Measurements from ENCODE around the gene DGKG. TPM values are rescaled to one million over a fixed set of nuclear protein-coding genes. Genes with fewer than 3 reads are reported as not detected.

The DGKG gene
- total RNA-seq, 4 donors from 2014 or later, result 0.79 to 4.0 (median 1.6) TPM

- Histone ChIP-seq H3K4me1 (peaks cover 23% of the 10 kb centered on the region), H3K4me3 (no peak overlapping the region), H3K9me3 (no peaks in the 10 kb centered on the region), H3K27me3 (no peaks in the 10 kb centered on the region), H3K36me3 (no peaks in the 10 kb centered on the region), H3K27ac (no peak overlapping the region)
- no peak for DNase-seq (ENCODE audit: low spot score in 2 of 2)
- no CpG with 5 or more reads among the region's 1 CpG for WGBS
- TF ChIP-seq POLR2AphosphoS5 (IDR thresholded peaks at IDR 0.05) (no peak), POLR2A (IDR thresholded peaks at IDR 0.05) (no peak), CTCF (IDR thresholded peaks at IDR 0.05) (no peak), EP300 (IDR thresholded peaks at IDR 0.05) (no peak)
These were observed 144.2 kb downstream of the DGKG start for GRCh38 chr3:186217820-186218164.

GRCh38 chr3:186216900-186217819, 144.9 kb downstream of the DGKG start:
- 92% methylated on average over 4 of the region's 4 CpGs for WGBS
- H3K4me1 ChIP-seq, result peaks cover 23% of the 10 kb centered on the region
- H3K27me3 ChIP-seq, result no peaks in the 10 kb centered on the region
- no peak for DNase-seq (ENCODE audit: low spot score in 2 of 2)
- no peaks in the 10 kb centered on the region for H3K36me3 ChIP-seq
- TF ChIP-seq POLR2AphosphoS5 (IDR thresholded peaks at IDR 0.05) (no peak), CTCF (IDR thresholded peaks at IDR 0.05) (no peak), POLR2A (IDR thresholded peaks at IDR 0.05) (no peak), EP300 (IDR thresholded peaks at IDR 0.05) (no peak)
- H3K4me3 ChIP-seq, result no peak overlapping the region
- H3K9me3 ChIP-seq, result no peaks in the 10 kb centered on the region
- no peak overlapping the region for H3K27ac ChIP-seq

GRCh38 chr3:186214670-186215069, 147.4 kb downstream of the DGKG start:
- H3K9me3 ChIP-seq, result no peaks in the 10 kb centered on the region
- H3K27ac ChIP-seq, result no peak overlapping the region
- DNase-seq (ENCODE audit: low spot score in 2 of 2), result no peak
- WGBS, result 76% methylated on average over 2 of the region's 2 CpGs
- peaks cover 24% of the 10 kb centered on the region for H3K4me1 ChIP-seq
- no peaks in the 10 kb centered on the region for H3K27me3 ChIP-seq
- TF ChIP-seq POLR2A (IDR thresholded peaks at IDR 0.05) (no peak), CTCF (IDR thresholded peaks at IDR 0.05) (no peak), POLR2AphosphoS5 (IDR thresholded peaks at IDR 0.05) (no peak), EP300 (IDR thresholded peaks at IDR 0.05) (no peak)
- H3K36me3 ChIP-seq, result no peaks in the 10 kb centered on the region
- H3K4me3 ChIP-seq, result no peak overlapping the region

- Histone ChIP-seq H3K9me3 (no peaks in the 10 kb centered on the region), H3K27me3 (no peaks in the 10 kb centered on the region), H3K36me3 (no peaks in the 10 kb centered on the region), H3K27ac (no peak overlapping the region), H3K4me3 (no peak overlapping the region), H3K4me1 (peaks cover 26% of the 10 kb centered on the region)
- no peak for TF ChIP-seq POLR2A (IDR thresholded peaks at IDR 0.05)
- WGBS, result 57% methylated on average over 4 of the region's 4 CpGs
- DNase-seq (ENCODE audit: low spot score in 2 of 2), result no peak
These were observed 148.1 kb downstream of the DGKG start for GRCh38 chr3:186213946-186214345.

GRCh38 chr3:186212611-186213010, 149.4 kb downstream of the DGKG start:
- Histone ChIP-seq H3K27ac (no peak overlapping the region), H3K4me3 (no peak overlapping the region), H3K27me3 (no peaks in the 10 kb centered on the region), H3K9me3 (no peaks in the 10 kb centered on the region), H3K36me3 (no peaks in the 10 kb centered on the region), H3K4me1 (peaks cover 26% of the 10 kb centered on the region)
- no peak for DNase-seq (ENCODE audit: low spot score in 2 of 2)
- TF ChIP-seq POLR2A (IDR thresholded peaks at IDR 0.05), result no peak
- no peak for TF ChIP-seq POLR2AphosphoS5 (IDR thresholded peaks at IDR 0.05)
- no peak for TF ChIP-seq EP300 (IDR thresholded peaks at IDR 0.05)
- no peak for TF ChIP-seq CTCF (IDR thresholded peaks at IDR 0.05)
- 94% methylated on average over 3 of the region's 3 CpGs for WGBS

All from suprapubic skin (tissue), 4 donors.